22Rv1 (cell line): ENCODE results near the gene ENTR1.

ENCODE experiments used
- H3K27ac ChIP-seq: fragments of 450-650 bp; 2 replicates; pipeline ENCODE4 v1.5.1; 2017
- CTCF ChIP-seq: fragments of 450-650 bp; IDR thresholded peaks from 2 replicates; pipeline ENCODE4 v1.5.1; 2017; ENCODE audit warnings: mild to moderate bottlenecking
- ZFX ChIP-seq: fragments of 450-650 bp; IDR thresholded peaks from 2 replicates; pipeline ENCODE4 v1.6.1; 2017; ENCODE audit warnings: antibody characterized with exemption, borderline replicate concordance

The ENTR1 gene

GRCh38 chr9:136392538-136393449 is 17.6 kb downstream of the ENTR1 start:
- TF ChIP-seq CTCF (no peak), ZFX (no peak)
- H3K27ac ChIP-seq: no peak overlapping the region

GRCh38 chr9:136391737-136392537 is 18.5 kb downstream of the ENTR1 start:
- TF ChIP-seq CTCF: no peak
- no peak for TF ChIP-seq ZFX
- no peak overlapping the region for H3K27ac ChIP-seq

- no peak overlapping the region for H3K27ac ChIP-seq
- no peak for TF ChIP-seq ZFX
- no peak for TF ChIP-seq CTCF
Measured at GRCh38 chr9:136389396-136389795, 21.0 kb downstream of the ENTR1 start.

GRCh38 chr9:136387217-136387616 is 23.2 kb downstream of the ENTR1 start:
- no peak overlapping the region for H3K27ac ChIP-seq
- TF ChIP-seq CTCF: no peak
- no peak for TF ChIP-seq ZFX

- no peak for TF ChIP-seq ZFX
- no peak for TF ChIP-seq CTCF
Measured at GRCh38 chr9:136386018-136386417, 24.4 kb downstream of the ENTR1 start.

GRCh38 chr9:136385015-136385414 is 25.4 kb downstream of the ENTR1 start:
- H3K27ac ChIP-seq: no peak overlapping the region
- no peak for TF ChIP-seq ZFX
- no peak for TF ChIP-seq CTCF

More at GRCh38 chr9:136386018-136386417, 24.4 kb downstream of the ENTR1 start:
- no peak overlapping the region for H3K27ac ChIP-seq

- TF ChIP-seq ZFX (no peak), CTCF (no peak)
Measured at GRCh38 chr9:136383436-136383835, 27.0 kb downstream of the ENTR1 start.

More at GRCh38 chr9:136383436-136383835, 27.0 kb downstream of the ENTR1 start:
- H3K27ac ChIP-seq: no peak overlapping the region
